OCI-LY3 (cell line): ENCODE data around the gene ONECUT1.

Experiments
- EZH2phosphoT487 ChIP-seq: fragments of 200-600 bp; shearing (Covaris generic); IDR thresholded peaks from 2 replicates; pipeline ENCODE4 v1.6.1; 2018; ENCODE audit warnings: antibody characterized with exemption, mixed run types, low read depth
- TF ChIP-seq, protein P1 (sequence below): fragments of 200-600, 300-600 bp; sonication (generic); IDR thresholded peaks from 2 replicates; pipeline ENCODE4 v1.5.1; 2014; ENCODE audit warnings: antibody characterized with exemption, low read length, low read depth

DNA sequence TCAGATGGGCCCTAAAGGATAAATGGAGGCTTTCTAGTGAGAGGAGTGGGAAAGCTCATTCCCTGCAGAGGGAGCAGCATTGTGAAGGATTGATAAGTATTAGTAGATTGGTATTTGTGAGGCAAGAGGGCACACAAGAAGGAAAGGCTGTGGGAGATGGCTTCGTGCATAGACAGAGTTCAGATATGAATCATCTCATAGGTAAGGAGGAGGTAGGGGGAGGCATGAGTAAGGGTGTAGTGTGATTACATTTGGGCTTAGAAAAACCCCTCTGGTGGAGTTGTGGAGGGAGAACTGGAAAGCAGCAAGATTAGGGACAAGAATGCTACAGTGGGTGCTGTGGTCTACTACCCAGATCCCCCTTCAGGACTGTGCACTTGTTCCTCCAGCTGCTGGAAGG, 29.6 kb downstream of the ONECUT1 start:
- TF ChIP-seq, protein P1, sequence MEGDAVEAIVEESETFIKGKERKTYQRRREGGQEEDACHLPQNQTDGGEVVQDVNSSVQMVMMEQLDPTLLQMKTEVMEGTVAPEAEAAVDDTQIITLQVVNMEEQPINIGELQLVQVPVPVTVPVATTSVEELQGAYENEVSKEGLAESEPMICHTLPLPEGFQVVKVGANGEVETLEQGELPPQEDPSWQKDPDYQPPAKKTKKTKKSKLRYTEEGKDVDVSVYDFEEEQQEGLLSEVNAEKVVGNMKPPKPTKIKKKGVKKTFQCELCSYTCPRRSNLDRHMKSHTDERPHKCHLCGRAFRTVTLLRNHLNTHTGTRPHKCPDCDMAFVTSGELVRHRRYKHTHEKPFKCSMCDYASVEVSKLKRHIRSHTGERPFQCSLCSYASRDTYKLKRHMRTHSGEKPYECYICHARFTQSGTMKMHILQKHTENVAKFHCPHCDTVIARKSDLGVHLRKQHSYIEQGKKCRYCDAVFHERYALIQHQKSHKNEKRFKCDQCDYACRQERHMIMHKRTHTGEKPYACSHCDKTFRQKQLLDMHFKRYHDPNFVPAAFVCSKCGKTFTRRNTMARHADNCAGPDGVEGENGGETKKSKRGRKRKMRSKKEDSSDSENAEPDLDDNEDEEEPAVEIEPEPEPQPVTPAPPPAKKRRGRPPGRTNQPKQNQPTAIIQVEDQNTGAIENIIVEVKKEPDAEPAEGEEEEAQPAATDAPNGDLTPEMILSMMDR: no peak
- no peak for TF ChIP-seq EZH2phosphoT487
